ENCODE measurements around the gene PRICKLE1. TPM values are rescaled to one million over a fixed set of nuclear protein-coding genes. Genes with fewer than 3 reads are reported as not detected.

Gene PRICKLE1
- total RNA-seq, 1 donor from 2014 or later = 6.4 TPM

DNA sequence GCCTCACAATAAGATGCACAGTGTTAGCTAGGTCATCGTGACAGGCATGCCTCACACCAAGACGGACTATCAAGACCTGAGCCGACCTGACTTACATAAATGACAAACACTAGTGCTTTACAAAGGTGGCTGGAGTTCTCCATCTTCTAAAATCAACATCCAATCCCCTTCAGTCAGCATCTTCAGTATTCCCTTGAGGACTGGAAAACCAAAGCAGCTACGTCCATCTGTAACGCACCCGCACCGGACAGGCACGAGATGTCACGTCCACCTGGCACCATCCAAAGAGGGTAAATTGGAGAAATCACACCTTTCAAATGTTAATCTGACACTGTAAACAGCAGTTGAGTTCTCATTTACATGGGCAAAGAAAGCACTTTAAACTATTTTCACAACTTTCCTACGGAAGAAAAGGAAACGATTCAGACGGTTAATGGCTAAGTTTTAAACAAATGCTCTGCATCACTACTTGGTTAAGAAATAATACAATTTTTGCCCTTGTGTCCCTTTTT lies 130.2 kb downstream of the PRICKLE1 start:
- H3K36me3 Mint-ChIP-seq (ENCODE audit: unreplicated experiment) = peaks cover 6% of the 10 kb centered on the region
- no peak overlapping the region for H3K27ac Mint-ChIP-seq (ENCODE audit: unreplicated experiment)
- TF ChIP-seq, protein P1, sequence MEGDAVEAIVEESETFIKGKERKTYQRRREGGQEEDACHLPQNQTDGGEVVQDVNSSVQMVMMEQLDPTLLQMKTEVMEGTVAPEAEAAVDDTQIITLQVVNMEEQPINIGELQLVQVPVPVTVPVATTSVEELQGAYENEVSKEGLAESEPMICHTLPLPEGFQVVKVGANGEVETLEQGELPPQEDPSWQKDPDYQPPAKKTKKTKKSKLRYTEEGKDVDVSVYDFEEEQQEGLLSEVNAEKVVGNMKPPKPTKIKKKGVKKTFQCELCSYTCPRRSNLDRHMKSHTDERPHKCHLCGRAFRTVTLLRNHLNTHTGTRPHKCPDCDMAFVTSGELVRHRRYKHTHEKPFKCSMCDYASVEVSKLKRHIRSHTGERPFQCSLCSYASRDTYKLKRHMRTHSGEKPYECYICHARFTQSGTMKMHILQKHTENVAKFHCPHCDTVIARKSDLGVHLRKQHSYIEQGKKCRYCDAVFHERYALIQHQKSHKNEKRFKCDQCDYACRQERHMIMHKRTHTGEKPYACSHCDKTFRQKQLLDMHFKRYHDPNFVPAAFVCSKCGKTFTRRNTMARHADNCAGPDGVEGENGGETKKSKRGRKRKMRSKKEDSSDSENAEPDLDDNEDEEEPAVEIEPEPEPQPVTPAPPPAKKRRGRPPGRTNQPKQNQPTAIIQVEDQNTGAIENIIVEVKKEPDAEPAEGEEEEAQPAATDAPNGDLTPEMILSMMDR (IDR thresholded peaks at IDR 0.05; ENCODE audit: partially characterized antibody, unreplicated experiment) = no peak

DNA sequence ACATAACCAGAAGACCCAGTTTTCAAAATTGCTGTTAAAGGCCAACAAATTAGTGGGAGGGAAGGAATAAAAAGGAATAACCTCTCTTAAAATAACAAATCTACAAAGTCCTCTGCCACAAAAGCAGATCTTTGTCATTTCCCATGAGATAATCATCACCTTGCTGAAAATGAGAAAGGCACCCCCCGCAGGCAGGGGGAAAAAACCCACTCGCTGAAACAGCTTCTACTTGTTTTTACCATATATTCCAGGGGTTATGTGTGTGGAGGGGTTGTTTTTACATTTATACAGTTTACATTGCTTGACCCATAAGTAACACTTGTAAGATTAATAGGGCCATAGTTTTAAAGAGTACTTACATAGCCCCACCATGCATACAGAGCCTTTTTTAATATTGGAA lies 131.0 kb downstream of the PRICKLE1 start:
- TF ChIP-seq, protein P1 (IDR thresholded peaks at IDR 0.05; ENCODE audit: partially characterized antibody, unreplicated experiment) = no peak
- peaks cover 6% of the 10 kb centered on the region for H3K9me3 Mint-ChIP-seq (ENCODE audit: unreplicated experiment)
- peaks cover 6% of the 10 kb centered on the region for H3K36me3 Mint-ChIP-seq (ENCODE audit: unreplicated experiment)
- H3K27me3 Mint-ChIP-seq (ENCODE audit: unreplicated experiment) = peaks cover 2% of the 10 kb centered on the region
- no peak overlapping the region for H3K4me3 Mint-ChIP-seq (ENCODE audit: unreplicated experiment)
- H3K4me1 Mint-ChIP-seq (ENCODE audit: low read depth, unreplicated experiment) = peaks cover 8% of the 10 kb centered on the region
- no peak for DNase-seq
- H3K27ac Mint-ChIP-seq (ENCODE audit: unreplicated experiment) = no peak overlapping the region

More for the DNA sequence above, 130.2 kb downstream of the PRICKLE1 start:
- Mint-ChIP-seq H3K4me3 (ENCODE audit: unreplicated experiment) (no peak overlapping the region), H3K27me3 (ENCODE audit: unreplicated experiment) (peaks cover 2% of the 10 kb centered on the region), H3K9me3 (ENCODE audit: unreplicated experiment) (peaks cover 6% of the 10 kb centered on the region), H3K4me1 (ENCODE audit: low read depth, unreplicated experiment) (peaks cover 8% of the 10 kb centered on the region)
- no peak for DNase-seq

DNA sequence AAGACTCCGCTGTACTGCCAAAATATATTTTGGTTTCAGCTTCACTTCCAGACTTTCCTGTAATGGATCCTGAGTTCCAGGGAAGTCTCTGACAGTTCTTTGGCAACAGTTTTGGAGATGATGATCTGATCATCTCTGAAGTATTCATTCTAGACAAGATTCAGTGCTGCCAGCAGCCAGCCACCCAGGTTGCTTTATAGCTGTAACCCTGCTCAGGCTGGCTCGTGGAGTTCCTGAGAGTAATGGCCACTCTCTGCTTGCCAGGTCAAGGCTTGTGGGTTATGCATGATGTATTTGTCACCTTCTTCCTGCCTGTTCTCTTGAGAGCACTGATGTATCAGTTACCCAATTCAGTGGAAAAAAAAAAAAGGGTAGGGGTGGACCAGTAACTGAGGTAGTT lies 139.3 kb downstream of the PRICKLE1 start:
- no peak for DNase-seq
- TF ChIP-seq, protein P1 (IDR thresholded peaks at IDR 0.05; ENCODE audit: partially characterized antibody, unreplicated experiment) = no peak
- no peak overlapping the region for H3K4me3 Mint-ChIP-seq (ENCODE audit: unreplicated experiment)
- peaks cover 2% of the 10 kb centered on the region for H3K9me3 Mint-ChIP-seq (ENCODE audit: unreplicated experiment)
- no peaks in the 10 kb centered on the region for H3K27me3 Mint-ChIP-seq (ENCODE audit: unreplicated experiment)
- no peak overlapping the region for H3K27ac Mint-ChIP-seq (ENCODE audit: unreplicated experiment)
- no peaks in the 10 kb centered on the region for H3K4me1 Mint-ChIP-seq (ENCODE audit: low read depth, unreplicated experiment)
- peaks cover 10% of the 10 kb centered on the region for H3K36me3 Mint-ChIP-seq (ENCODE audit: unreplicated experiment)

- Mint-ChIP-seq H3K36me3 (ENCODE audit: unreplicated experiment) (peaks cover 22% of the 10 kb centered on the region), H3K4me3 (ENCODE audit: unreplicated experiment) (no peak overlapping the region), H3K27ac (ENCODE audit: unreplicated experiment) (no peak overlapping the region), H3K4me1 (ENCODE audit: low read depth, unreplicated experiment) (no peaks in the 10 kb centered on the region), H3K9me3 (ENCODE audit: unreplicated experiment) (peaks cover 2% of the 10 kb centered on the region), H3K27me3 (ENCODE audit: unreplicated experiment) (no peaks in the 10 kb centered on the region)
- TF ChIP-seq, protein P1 (IDR thresholded peaks at IDR 0.05; ENCODE audit: partially characterized antibody, unreplicated experiment) = no peak
- DNase-seq = no peak
Observed at GRCh38 chr12:42448841-42449240, 140.7 kb downstream of the PRICKLE1 start.

- DNase-seq = no peak
- H3K27ac Mint-ChIP-seq (ENCODE audit: unreplicated experiment) = no peak overlapping the region
- H3K9me3 Mint-ChIP-seq (ENCODE audit: unreplicated experiment) = peaks cover 3% of the 10 kb centered on the region
- TF ChIP-seq, protein P1 (IDR thresholded peaks at IDR 0.05; ENCODE audit: partially characterized antibody, unreplicated experiment) = no peak
- H3K36me3 Mint-ChIP-seq (ENCODE audit: unreplicated experiment) = peaks cover 26% of the 10 kb centered on the region
- H3K4me3 Mint-ChIP-seq (ENCODE audit: unreplicated experiment) = no peak overlapping the region
- H3K27me3 Mint-ChIP-seq (ENCODE audit: unreplicated experiment) = peaks cover 3% of the 10 kb centered on the region
- no peaks in the 10 kb centered on the region for H3K4me1 Mint-ChIP-seq (ENCODE audit: low read depth, unreplicated experiment)
Observed at GRCh38 chr12:42447371-42447786, 142.2 kb downstream of the PRICKLE1 start.

Data from glutamatergic neuron (in vitro differentiated cells).